GM20000 (cell line): ENCODE data around the gene TSPAN31.
A peak's percentile ranks its signal among the peaks of the same experiment; 100 is the strongest.

Experiments used
- DNase-seq: peaks from one replicate; pipeline ENCODE4 v3.0.0; 2012; ENCODE audit warnings: low spot score
- CTCF ChIP-seq: IDR thresholded peaks from 2 replicates; pipeline ENCODE4 v1.5.1; 2012; ENCODE audit warnings: mild to moderate bottlenecking, control low read depth; ENCODE audit errors: extremely low read depth, missing control alignments

TSPAN31 gene

DNA sequence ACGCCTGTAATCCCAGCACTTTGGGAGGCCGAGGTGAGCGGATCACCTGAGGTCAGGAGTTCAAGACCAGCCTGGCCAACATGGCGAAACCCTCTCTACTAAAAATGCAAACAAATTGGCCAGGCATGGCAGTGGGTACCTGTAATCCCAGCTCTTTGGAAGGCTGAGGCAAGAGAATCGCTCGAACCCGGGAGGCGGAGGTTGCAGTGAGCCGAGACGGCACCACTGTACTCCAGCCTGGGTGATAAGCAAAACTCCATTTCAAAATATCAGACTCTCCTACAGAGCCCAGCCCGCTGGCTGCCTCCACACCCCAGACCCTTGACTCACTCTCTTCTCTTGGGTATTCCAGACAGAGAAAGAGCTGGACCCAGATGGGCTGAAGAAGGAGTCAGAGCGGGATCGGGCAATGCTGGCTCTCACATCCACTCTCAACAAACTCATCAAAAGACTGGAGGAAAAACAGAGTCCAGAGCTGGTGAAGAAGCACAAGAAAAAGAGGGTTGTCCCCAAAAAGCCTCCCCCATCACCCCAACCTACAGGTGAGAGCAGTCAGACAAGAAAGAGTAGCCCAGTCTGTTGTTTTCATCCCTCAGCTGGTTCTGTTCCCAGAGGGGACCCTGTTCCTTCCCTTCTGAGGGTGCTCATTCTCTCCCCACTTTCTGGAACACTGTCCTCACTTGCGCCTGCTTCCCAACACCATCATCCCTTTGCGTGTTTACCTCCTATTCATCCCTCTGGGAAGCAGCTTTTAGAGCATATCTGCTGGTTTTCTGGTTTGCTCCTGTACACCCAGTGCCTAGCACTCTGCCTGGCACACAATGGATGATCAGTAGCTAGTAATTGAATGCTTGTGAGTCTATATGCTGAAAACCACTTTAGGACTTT lies 26.0 kb upstream of the TSPAN31 start:
- peak; percentile 7 for DNase-seq
- no peak for TF ChIP-seq CTCF

DNA sequence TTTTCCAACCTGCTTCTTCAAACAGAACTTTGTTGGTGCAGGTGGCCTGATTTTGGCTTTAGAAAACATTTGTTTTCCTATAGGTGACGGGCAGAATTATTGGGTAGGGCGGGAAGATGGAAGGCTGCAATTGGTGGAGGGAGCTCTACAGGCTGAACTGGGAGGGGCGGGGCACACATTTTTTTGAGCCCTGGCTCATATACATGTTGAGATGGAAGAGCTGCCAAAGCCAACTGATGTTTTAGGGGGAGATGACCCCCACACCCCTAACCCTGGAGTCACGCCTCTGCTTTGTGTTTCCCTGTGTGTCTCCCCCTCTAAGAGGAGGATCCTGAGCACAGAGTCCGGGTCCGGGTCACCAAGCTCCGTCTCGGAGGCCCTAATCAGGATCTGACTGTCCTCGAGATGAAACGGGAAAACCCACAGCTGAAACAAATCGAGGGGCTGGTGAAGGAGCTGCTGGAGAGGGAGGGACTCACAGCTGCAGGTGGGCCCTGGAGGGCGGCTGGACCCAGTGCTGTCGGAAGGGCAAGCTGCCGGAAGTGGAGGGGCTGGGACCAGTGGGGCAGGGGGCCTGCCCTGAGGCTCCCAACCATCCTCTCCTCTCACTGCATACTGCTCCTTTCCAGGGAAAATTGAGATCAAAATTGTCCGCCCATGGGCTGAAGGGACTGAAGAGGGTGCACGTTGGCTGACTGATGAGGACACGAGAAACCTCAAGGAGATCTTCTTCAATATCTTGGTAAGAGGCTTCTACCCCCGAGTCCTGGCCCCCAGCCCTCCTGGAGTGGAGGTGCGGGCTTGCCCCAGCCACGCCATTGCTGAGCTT lies 24.8 kb upstream of the TSPAN31 start:
- no peak for TF ChIP-seq CTCF
- DNase-seq = no peak

- peak; percentile 6 for DNase-seq
These were observed 23.9 kb upstream of the TSPAN31 start for GRCh38 chr12:57720606-57721595.

DNA sequence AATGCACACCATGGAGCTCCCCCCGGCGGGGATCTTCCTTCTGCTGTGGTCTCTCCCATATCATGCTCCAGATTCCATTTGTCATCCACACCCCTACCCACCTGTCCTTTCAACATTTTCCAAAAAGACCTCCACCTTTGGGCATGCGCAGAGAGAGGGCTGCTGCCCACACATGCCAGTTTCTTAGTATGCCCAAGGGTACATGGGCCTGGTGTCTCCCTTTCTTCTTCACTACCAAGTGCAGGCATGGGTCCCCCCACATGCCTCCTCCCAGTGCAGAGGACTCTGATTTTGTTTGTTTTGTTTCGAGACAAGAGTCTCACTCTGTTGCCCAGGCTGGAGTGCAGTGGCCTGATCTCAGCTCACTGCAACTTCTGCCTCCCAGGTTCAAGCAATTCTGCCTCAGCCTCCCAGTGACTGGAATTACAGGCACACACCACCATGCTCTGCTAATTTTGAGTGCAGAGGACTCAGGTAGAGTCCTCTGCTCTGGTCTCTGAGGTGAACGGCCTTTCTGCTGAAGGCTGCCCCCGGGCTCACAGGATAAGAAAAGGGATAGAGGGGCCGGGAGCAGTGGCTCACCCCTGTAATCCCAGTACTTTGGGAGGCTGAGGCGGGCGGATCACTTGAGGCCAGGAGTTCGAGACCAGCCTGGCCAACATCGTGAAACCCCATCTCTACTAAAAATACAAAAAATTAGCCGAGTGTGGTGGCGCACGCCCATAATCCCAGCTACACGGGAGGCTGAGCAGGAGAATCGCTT lies 22.8 kb upstream of the TSPAN31 start:
- peak; percentile 7 for DNase-seq

More at GRCh38 chr12:57720606-57721595, 23.9 kb upstream of the TSPAN31 start:
- no peak for TF ChIP-seq CTCF

DNA sequence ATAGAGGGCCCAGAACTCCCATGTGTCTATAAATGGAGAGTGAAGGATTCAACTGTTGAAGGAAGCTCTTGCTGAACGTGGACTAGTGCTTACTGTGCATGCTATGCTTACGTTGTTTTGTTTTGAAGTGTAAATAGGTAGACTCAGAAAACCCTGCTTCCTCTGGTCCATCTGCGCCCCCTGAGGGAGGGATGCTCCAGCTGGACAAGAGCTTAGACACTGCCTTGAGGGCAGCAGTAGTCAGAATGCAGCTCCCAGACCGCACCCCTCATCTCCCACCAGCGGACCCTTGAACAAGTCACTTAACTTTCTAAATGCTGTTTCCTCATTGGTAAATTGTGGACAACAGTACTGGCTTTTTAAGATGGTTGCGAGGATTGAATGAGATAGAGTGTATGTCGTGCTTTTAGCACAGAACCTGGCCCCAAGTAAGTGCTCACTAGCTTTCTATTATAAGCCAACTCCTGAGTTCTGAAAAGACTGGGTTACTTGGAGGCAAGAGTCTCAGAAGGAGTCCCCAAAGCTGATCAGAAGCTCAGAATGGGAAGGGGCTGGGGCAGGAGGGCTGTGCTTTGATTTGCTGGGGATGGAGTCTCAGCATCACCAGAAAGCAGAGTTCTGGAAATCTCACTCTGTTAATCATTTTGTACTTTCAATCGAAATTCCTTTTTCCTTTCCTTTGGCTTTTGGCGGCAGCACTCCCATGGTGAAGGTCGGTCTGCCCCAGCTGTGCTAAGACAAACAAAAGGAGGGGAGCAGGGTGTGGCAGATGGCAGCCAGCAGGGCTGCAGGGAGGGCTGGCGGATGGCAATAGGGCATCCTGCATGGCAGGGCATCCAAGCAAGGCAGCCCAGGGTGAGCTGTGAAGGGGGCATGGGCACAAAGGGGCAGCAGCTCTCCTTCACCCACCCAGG lies 21.9 kb upstream of the TSPAN31 start:
- no peak for TF ChIP-seq CTCF
- DNase-seq = peak; percentile 8

GRCh38 chr12:57723630-57723962 lies 21.2 kb upstream of the TSPAN31 start:
- peak; percentile 21 for DNase-seq
- TF ChIP-seq CTCF = no peak
